Renal cortex interstitium (tissue), 15 donors: ENCODE data around the gene CLDND1. TPM values are rescaled to one million over a fixed set of nuclear protein-coding genes. Genes with fewer than 3 reads are reported as not detected.
A peak's percentile ranks its signal among the peaks of the same experiment; 100 is the strongest.
"Not testable (repeated sequence)": the region's sequence is repeated elsewhere in the genome, so short reads cannot be mapped to it uniquely, and the experiment has no call there.

ENCODE experiments used
- DNase-seq, 11 donors: peaks; one replicate each; pipeline ENCODE4 v3.0.0-alpha.2; 2013; ENCODE audit warnings: low read depth in 9 of 11, low spot score in 4 of 11; ENCODE audit errors: extremely low read depth in 1 of 11
- long read RNA-seq, 16 experiments: transcript quantifications; one replicate each; lab custom pipeline, GENCODE V29; 2026
- polyA plus RNA-seq, 3 donors: library from polyadenylated mRNA; unstranded; fragments of 120-200 nt; gene quantifications; one replicate each; pipeline ENCODE4 v1.2.1, GENCODE V29; 2013; ENCODE audit not compliant: insufficient read length in 3 of 3

Gene CLDND1
- 100 to 1,000 TPM; 140 to 174 (median 164) TPM for polyA plus RNA-seq
- long read RNA-seq, donor 1, transcript CLDND1-201 (5 exons, 2,161 nt): major isoform, 28 of 35 reads
- long read RNA-seq, donor 1, partial matches to known transcripts: 0 of 35 reads
- long read RNA-seq, donor 1, other reads (novel, unspliced or antisense): 0 of 35 reads
- long read RNA-seq, donor 2, transcript CLDND1-201 (5 exons, 2,161 nt): major isoform, 18 of 22 reads
- long read RNA-seq, donor 2, partial matches to known transcripts: 0 of 22 reads
- long read RNA-seq, donor 2, other reads (novel, unspliced or antisense): 0 of 22 reads
- long read RNA-seq, donor 3, transcript CLDND1-214 (4 exons, 815 nt): minor isoform, 5 of 77 reads
- long read RNA-seq, donor 3, transcript CLDND1-207 (2 exons, 778 nt): minor isoform, 6 of 77 reads
- long read RNA-seq, donor 3, transcript CLDND1-201 (5 exons, 2,161 nt): major isoform, 52 of 77 reads
- long read RNA-seq, donor 3, partial matches to known transcripts: 5 of 77 reads
- long read RNA-seq, donor 3, other reads (novel, unspliced or antisense): 0 of 77 reads
- long read RNA-seq, donor 4, transcript CLDND1-201 (5 exons, 2,161 nt): major isoform, 25 of 40 reads
- long read RNA-seq, donor 4, partial matches to known transcripts: 5 of 40 reads
- long read RNA-seq, donor 4, other reads (novel, unspliced or antisense): 0 of 40 reads
- long read RNA-seq, donor 5: 0 reads
- long read RNA-seq, donor 6, transcript CLDND1-201 (5 exons, 2,161 nt): major isoform, 27 of 44 reads
- long read RNA-seq, donor 6, partial matches to known transcripts: 6 of 44 reads
- long read RNA-seq, donor 6, other reads (novel, unspliced or antisense): 0 of 44 reads
- long read RNA-seq, donor 7, transcript CLDND1-207 (2 exons, 778 nt): minor isoform, 5 of 50 reads
- long read RNA-seq, donor 7, transcript CLDND1-201 (5 exons, 2,161 nt): major isoform, 32 of 50 reads
- long read RNA-seq, donor 7, partial matches to known transcripts: 0 of 50 reads
- long read RNA-seq, donor 7, other reads (novel, unspliced or antisense): 0 of 50 reads
- long read RNA-seq, donor 8, transcript CLDND1-213 (2 exons, 520 nt): minor isoform, 6 of 91 reads
- long read RNA-seq, donor 8, transcript CLDND1-207 (2 exons, 778 nt): minor isoform, 9 of 91 reads
- long read RNA-seq, donor 8, transcript CLDND1-201 (5 exons, 2,161 nt): major isoform, 55 of 91 reads
- long read RNA-seq, donor 8, partial matches to known transcripts: 8 of 91 reads
- long read RNA-seq, donor 8, other reads (novel, unspliced or antisense): 0 of 91 reads
- long read RNA-seq, donor 9, transcript CLDND1-201 (5 exons, 2,161 nt): major isoform, 30 of 43 reads
- long read RNA-seq, donor 9, partial matches to known transcripts: 5 of 43 reads
- long read RNA-seq, donor 9, other reads (novel, unspliced or antisense): 0 of 43 reads
- long read RNA-seq, donor 10, transcript CLDND1-201 (5 exons, 2,161 nt): major isoform, 31 of 51 reads
- long read RNA-seq, donor 10, partial matches to known transcripts: 9 of 51 reads
- long read RNA-seq, donor 10, other reads (novel, unspliced or antisense): 0 of 51 reads
- long read RNA-seq, donor 11, transcript CLDND1-201 (5 exons, 2,161 nt): major isoform, 33 of 48 reads
- long read RNA-seq, donor 11, partial matches to known transcripts: 5 of 48 reads
- long read RNA-seq, donor 11, other reads (novel, unspliced or antisense): 0 of 48 reads
- long read RNA-seq, donor 12, transcript CLDND1-201 (5 exons, 2,161 nt): major isoform, 9 of 13 reads
- long read RNA-seq, donor 12, partial matches to known transcripts: 0 of 13 reads
- long read RNA-seq, donor 12, other reads (novel, unspliced or antisense): 0 of 13 reads
- long read RNA-seq, donor 13, transcript CLDND1-207 (2 exons, 778 nt): minor isoform, 8 of 94 reads
- long read RNA-seq, donor 13, transcript CLDND1-201 (5 exons, 2,161 nt): major isoform, 57 of 94 reads
- long read RNA-seq, donor 13, transcript CLDND1-213 (2 exons, 520 nt): minor isoform, 7 of 94 reads
- long read RNA-seq, donor 13, partial matches to known transcripts: 10 of 94 reads
- long read RNA-seq, donor 13, other reads (novel, unspliced or antisense): 0 of 94 reads
- long read RNA-seq, donor 14, transcript CLDND1-201 (5 exons, 2,161 nt): major isoform, 27 of 41 reads
- long read RNA-seq, donor 14, partial matches to known transcripts: 5 of 41 reads
- long read RNA-seq, donor 14, other reads (novel, unspliced or antisense): 0 of 41 reads
- long read RNA-seq, donor 15, transcript CLDND1-201 (5 exons, 2,161 nt): major isoform, 11 of 47 reads
- long read RNA-seq, donor 15, partial matches to known transcripts: 29 of 47 reads
- long read RNA-seq, donor 15, other reads (novel, unspliced or antisense): 0 of 47 reads
- long read RNA-seq, donor 16, transcript CLDND1-214 (4 exons, 815 nt): minor isoform, 5 of 125 reads
- long read RNA-seq, donor 16, transcript CLDND1-201 (5 exons, 2,161 nt): major isoform, 86 of 125 reads
- long read RNA-seq, donor 16, transcript CLDND1-207 (2 exons, 778 nt): minor isoform, 12 of 125 reads
- long read RNA-seq, donor 16, transcript CLDND1-220 (5 exons, 916 nt): minor isoform, 5 of 125 reads
- long read RNA-seq, donor 16, partial matches to known transcripts: 0 of 125 reads
- long read RNA-seq, donor 16, other reads (novel, unspliced or antisense): 5 of 125 reads

DNA sequence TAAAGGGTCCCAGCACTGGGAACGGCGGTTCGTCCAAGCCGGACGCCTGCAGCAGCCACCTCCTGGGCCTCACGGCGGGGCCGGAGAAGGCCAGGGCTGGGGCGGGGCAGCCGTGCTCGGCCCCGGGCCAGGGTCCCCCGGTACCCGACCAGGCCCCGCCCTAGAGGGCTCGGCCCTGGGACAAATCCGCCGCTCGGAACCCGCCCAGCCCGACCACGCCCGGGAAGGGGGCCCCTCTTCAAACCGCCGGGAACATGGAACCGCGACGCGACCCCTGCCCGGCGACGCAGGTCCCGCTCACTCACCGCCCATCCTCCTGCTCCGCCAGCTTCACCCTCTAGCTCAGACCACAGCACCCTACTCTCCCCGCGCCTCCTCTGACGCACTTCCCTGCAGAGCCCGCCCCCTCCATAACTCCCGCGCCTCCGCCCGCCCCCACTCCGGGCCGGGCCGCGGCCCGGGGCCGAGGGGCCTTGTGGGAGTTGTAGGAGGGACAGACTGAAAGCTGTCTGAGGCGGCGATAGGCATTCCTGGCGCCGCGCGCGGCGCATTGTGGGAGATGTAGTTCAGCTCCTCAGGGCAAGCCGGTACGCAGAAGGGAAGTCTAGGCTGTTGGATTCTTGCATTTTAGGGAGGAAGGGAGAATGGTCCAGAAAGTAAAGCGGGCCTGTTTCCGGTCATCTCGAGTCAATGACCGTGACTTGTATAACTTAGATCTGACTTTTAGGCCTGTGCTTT, at the start of gene CLDND1:
Gene CLDND1 (minus strand): TSS at position 359 of the 738 bp plus-strand sequence. CDS start 1,478 bp downstream, outside the sequence.
- peak; percentile 88 to 96 (median 93) for DNase-seq

GRCh38 chr3:98568402-98568801, 45.7 kb upstream of the CLDND1 start:
- DNase-seq: no peak

- no peak for DNase-seq
Measured at GRCh38 chr3:98567666-98568270, 45.1 kb upstream of the CLDND1 start.

DNA sequence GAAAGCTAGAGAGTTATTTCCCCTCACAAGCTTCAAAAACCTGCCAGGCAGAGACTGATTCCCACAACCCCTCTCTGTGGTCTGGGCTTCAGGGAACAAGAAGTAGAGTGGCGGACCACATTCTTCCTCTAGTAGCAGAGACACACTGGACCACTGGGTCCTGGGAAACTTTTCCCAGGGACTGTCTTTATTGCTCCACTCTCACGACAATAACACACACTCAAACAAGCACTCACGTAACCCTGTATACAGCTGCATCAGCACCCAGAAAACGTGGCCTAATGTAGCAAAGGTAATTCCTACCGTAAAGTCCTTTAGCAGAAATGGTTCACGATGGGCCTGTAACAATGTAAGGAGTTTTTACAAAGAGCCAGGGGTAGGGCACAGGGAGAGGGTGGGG, 43.1 kb upstream of the CLDND1 start:
- no peak for DNase-seq

- no peak for DNase-seq
Measured at GRCh38 chr3:98565237-98565643, 42.5 kb upstream of the CLDND1 start.

DNA sequence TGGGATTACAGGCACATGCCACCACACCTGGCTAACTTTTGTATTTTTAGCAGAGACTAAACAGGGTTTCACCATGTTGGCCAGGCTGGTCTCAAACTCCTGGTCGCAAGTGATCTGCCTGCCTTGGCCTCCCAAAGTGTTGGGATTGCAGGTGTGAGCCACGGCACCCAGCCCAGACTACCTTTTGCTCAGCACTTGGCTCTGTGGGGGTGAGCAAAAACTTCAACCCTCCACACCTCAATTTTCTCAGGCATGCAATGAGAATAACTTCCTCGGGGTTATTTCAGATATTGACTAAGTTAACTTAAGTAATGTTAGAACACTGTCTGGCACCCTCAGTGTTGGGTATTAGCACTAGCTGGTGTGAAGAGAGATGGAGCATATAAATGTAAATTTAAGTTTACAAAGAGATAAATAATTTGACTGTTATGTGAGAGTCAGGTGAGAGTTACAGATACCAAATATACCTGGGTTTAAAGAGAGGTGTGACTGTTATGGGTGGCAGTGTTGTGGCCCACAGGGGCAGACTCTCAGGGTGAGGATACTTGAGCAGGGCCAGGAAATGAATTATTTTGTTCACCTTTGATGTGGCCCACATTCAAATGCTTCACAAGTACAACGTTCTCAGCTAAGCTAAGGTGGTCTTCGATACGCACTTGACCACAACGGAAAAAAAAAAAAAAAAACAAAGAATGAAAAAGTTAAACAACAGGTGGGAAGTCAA, 41.7 kb upstream of the CLDND1 start:
- DNase-seq: no peak

- DNase-seq: no peak
Measured at GRCh38 chr3:98563661-98564281, 41.1 kb upstream of the CLDND1 start.

GRCh38 chr3:98561727-98562521, 39.2 kb upstream of the CLDND1 start:
- DNase-seq: no peak

DNA sequence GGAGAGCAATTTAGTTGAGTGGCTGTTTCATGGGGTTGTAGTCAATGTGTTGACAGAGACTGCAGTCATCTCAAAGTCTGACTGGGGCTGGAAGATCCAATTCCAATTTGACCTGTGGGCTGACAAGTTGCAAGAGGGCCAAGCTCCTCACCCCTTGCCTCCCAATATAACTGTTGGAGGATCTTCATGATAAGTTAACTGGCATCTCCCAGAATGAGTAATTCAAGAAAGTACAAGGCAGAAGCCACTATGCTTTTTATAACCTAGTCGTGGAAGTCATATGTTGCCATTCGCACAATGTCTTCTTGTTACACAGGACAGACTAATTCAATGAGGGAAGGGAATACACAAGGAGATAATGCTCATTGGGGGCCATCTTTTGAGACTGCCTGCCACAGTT, 38.2 kb upstream of the CLDND1 start:
- no peak for DNase-seq

DNA sequence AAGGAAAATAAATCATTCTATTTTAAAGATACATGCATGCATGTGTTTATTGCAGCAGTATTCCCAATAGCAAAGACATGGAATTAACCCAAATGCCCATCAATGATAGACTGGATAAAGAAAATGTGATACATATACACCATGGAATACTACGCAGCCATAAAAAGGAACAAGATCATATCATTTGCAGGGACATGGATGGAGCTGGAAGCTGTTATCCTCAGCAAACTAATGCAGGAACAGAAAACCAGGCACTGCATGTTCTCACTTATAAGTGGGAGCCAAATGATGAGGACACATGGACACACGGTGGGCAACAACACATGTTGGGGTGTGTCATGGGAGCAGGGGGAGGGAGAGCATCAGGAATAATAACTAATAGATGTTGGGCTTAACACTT, 37.1 kb upstream of the CLDND1 start:
- DNase-seq: not testable (repeated sequence)

DNA sequence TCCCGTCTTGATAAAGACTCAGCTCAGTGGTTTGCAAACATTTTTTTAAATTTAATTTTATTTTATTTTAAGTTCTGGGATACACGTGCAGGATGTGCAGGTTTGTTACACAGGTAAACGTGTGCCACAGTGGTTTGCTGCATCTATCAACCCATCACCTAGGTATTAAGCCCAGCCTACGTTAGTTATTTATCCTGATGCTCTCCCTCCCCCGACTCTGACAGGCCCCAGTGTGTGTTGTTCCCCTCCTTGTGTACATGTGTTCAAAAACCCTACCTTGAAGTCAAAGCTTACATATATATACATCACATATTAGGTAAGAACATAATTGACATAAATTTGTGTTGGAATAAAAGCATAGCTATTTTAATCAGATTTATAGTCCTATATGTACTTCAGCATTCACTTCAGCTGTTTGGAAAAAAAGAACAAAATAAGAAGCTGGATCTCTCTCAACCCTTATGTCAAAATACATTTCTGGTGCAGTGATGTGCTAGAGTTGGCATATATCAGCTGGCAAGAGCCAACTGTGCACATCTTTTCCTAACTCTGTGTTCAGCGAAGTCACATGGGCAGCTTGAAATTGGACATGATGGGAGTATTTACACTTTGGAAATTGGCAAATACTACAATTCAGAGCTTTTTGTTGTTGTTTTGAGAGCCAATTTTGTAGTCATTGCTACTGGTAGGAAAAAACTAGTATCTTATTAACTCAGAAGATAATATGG, 35.6 kb upstream of the CLDND1 start:
- no peak for DNase-seq

DNA sequence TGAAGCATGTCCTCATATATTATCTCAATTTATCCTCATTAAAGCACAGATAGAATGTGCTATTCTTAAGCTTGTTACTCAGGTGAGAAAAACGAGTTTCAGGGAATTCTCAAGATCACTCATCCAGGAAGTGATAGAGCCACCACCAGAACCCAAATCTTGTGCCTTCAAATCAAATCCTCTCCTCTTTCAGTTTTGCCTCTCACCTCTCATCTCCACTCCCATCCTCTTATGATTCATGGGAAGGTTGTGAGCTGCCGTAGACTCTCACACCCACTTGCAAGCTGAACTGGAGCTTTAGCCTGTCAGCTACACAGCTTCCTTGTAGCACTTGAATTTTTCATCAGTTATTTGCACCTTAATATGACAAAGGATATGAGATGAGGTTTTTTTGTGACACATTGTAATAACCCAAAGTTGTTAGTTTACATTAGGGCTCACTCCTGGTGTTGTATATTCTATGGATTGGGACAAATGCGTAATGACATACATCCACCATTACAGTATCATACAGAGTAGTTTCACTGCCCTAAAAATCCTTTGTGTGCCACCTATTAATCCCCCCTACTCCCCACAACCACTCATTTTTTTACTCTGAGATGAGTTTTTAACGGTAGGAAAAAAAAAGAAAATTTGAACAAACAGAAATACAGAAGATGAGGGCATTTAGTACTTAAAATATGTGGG, 34.8 kb upstream of the CLDND1 start:
- no peak for DNase-seq
